HEK293 (cell line): ENCODE results near the gene PCBP3.

ENCODE experiments used
- ZNF184 ChIP-seq: fragments of 450-650 bp; IDR thresholded peaks from 2 replicates; pipeline ENCODE4 v1.5.1; 2018; ENCODE audit warnings: missing biosample characterization, mild to moderate bottlenecking, missing genetic modification characterization
- TF ChIP-seq, protein P1 (sequence below): fragments of 450-650 bp; formaldehyde crosslinking; IDR thresholded peaks from 2 replicates; pipeline ENCODE4 v1.5.1; 2017; ENCODE audit warnings: missing biosample characterization, missing genetic modification characterization
- TF ChIP-seq, protein P2 (sequence below): fragments of 450-650 bp; formaldehyde crosslinking; IDR thresholded peaks from 2 replicates; pipeline ENCODE4 v1.5.1; 2016; ENCODE audit warnings: missing biosample characterization, missing genetic modification characterization

DNA sequence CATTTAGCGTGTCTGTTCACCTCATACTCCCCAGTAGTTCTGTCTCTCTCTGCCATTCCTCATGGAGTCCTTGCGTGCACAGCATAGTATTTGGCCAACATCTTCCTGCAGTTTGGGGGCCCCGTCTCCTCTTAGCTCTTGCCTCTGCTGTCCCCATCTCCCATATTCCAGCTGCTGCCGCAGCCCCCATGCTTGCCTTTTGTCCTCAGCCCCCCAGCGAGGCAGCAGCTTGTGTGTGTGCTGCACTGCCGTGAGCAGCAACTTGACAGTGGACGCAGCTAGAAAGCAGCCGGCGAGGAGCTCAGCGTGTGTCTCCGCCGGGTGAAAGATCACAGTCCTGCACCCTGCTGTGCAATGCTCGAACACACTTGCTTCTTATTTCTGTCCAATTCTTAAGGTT lies 173.8 kb downstream of the PCBP3 start:
- TF ChIP-seq, protein P1, sequence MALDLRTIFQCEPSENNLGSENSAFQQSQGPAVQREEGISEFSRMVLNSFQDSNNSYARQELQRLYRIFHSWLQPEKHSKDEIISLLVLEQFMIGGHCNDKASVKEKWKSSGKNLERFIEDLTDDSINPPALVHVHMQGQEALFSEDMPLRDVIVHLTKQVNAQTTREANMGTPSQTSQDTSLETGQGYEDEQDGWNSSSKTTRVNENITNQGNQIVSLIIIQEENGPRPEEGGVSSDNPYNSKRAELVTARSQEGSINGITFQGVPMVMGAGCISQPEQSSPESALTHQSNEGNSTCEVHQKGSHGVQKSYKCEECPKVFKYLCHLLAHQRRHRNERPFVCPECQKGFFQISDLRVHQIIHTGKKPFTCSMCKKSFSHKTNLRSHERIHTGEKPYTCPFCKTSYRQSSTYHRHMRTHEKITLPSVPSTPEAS (tag by site-specific recombination): no peak
- TF ChIP-seq, protein P2, sequence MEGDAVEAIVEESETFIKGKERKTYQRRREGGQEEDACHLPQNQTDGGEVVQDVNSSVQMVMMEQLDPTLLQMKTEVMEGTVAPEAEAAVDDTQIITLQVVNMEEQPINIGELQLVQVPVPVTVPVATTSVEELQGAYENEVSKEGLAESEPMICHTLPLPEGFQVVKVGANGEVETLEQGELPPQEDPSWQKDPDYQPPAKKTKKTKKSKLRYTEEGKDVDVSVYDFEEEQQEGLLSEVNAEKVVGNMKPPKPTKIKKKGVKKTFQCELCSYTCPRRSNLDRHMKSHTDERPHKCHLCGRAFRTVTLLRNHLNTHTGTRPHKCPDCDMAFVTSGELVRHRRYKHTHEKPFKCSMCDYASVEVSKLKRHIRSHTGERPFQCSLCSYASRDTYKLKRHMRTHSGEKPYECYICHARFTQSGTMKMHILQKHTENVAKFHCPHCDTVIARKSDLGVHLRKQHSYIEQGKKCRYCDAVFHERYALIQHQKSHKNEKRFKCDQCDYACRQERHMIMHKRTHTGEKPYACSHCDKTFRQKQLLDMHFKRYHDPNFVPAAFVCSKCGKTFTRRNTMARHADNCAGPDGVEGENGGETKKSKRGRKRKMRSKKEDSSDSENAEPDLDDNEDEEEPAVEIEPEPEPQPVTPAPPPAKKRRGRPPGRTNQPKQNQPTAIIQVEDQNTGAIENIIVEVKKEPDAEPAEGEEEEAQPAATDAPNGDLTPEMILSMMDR (tag by site-specific recombination): no peak
- TF ChIP-seq ZNF184: no peak
